Hepatocyte (in vitro differentiated cells): ENCODE results near the gene FBRSL1. TPM values are rescaled to one million over a fixed set of nuclear protein-coding genes. Genes with fewer than 3 reads are reported as not detected.

Source experiments
- DNase-seq: peaks from one replicate; pipeline ENCODE4 v3.0.0-alpha.2; 2016; ENCODE audit warnings: low spot score
- H2AFZ ChIP-seq: fragments of 200-600 bp; sonication (generic); 2 replicates; pipeline ENCODE4 v1.6.0; 2016; ENCODE audit warnings: antibody characterized with exemption, mild to moderate bottlenecking
- H3K27ac ChIP-seq: fragments of 200-600 bp; sonication (generic); 2 replicates; pipeline ENCODE4 v1.5.1; 2016; ENCODE audit warnings: mild to moderate bottlenecking
- H3K27me3 ChIP-seq: fragments of 200-600 bp; sonication (generic); 2 replicates; pipeline ENCODE4 v1.6.1; 2016
- H3K36me3 ChIP-seq: fragments of 200-600 bp; sonication (generic); replicated peaks from 2 replicates; pipeline ENCODE4 v1.5.1; 2016; ENCODE audit warnings: low read depth; ENCODE audit not compliant: insufficient read depth
- H3K4me1 ChIP-seq: fragments of 200-600 bp; sonication (generic); 2 replicates; pipeline ENCODE4 v1.5.1; 2016; ENCODE audit warnings: mild to moderate bottlenecking, moderate library complexity; ENCODE audit not compliant: insufficient read depth
- H3K4me2 ChIP-seq: fragments of 200-600 bp; sonication (generic); 2 replicates; pipeline ENCODE4 v1.6.0; 2016
- H3K4me3 ChIP-seq: fragments of 200-600 bp; sonication (generic); 2 replicates; pipeline ENCODE4 v1.5.1; 2016; ENCODE audit warnings: mild to moderate bottlenecking
- H3K79me2 ChIP-seq: fragments of 200-600 bp; sonication (generic); 2 replicates; pipeline ENCODE4 v1.6.0; 2017; ENCODE audit warnings: mild to moderate bottlenecking
- H3K9me2 ChIP-seq: fragments of 200-600 bp; sonication (generic); replicated peaks from 2 replicates; pipeline ENCODE4 v1.6.0; 2017; ENCODE audit warnings: mild to moderate bottlenecking; ENCODE audit not compliant: insufficient read depth
- H3K9me3 ChIP-seq: fragments of 200-600 bp; sonication (generic); 2 replicates; pipeline ENCODE4 v1.5.1; 2016; ENCODE audit warnings: low read depth, mild to moderate bottlenecking
- H4K20me1 ChIP-seq: fragments of 200-600 bp; sonication (generic); 2 replicates; pipeline ENCODE4 v1.6.0; 2016; ENCODE audit warnings: mild to moderate bottlenecking; ENCODE audit not compliant: insufficient read depth, poor library complexity, severe bottlenecking
- CTCF ChIP-seq: fragments of 200-600 bp; sonication (generic); IDR thresholded peaks from 2 replicates; pipeline ENCODE4 v1.5.1; 2016; ENCODE audit warnings: antibody characterized with exemption, mild to moderate bottlenecking; ENCODE audit not compliant: poor library complexity
- EZH2 ChIP-seq: fragments of 200-600 bp; sonication (generic); IDR thresholded peaks from 2 replicates; pipeline ENCODE4 v1.6.1; 2016; ENCODE audit warnings: antibody characterized with exemption, mild to moderate bottlenecking, borderline replicate concordance
- EZH2phosphoT487 ChIP-seq: fragments of 200-600 bp; sonication (generic); IDR thresholded peaks from one replicate; pipeline ENCODE4 v1.6.1; 2018; ENCODE audit warnings: antibody characterized with exemption, mild to moderate bottlenecking, low read depth, moderate library complexity; ENCODE audit not compliant: unreplicated experiment, severe bottlenecking
- WGBS: methylation state at CpG from one replicate; pipeline ENCODE4 v1.1.6; 2016; ENCODE audit warnings: low lambda C conversion rate; ENCODE audit errors: missing lambda C conversion rate; 5-methylcytosine and 5-hydroxymethylcytosine counted together
- polyA plus RNA-seq: library from polyadenylated mRNA; unstranded; fragments of >200 nt; fragmentation: Nextera tagmentation; extraction: Ambion mirVana; gene quantifications from 2 replicates; pipeline ENCODE4 v1.2.1, GENCODE V29; 2016
- total RNA-seq: library from RNA; depleted of rRNA; stranded (reverse); fragments of >200 nt; gene quantifications from 2 replicates; pipeline ENCODE4 v1.2.3, GENCODE V29; 2014

Gene FBRSL1
- total and polyA plus RNA-seq, 2 experiments from 2014 or later, result 18.5 to 61.1 TPM

- Histone ChIP-seq H3K9me3 (no peaks in the 10 kb centered on the region), H3K36me3 (no peaks in the 10 kb centered on the region), H3K9me2 (no peaks in the 10 kb centered on the region), H3K4me1 (no peaks in the 10 kb centered on the region), H3K4me2 (no peak overlapping the region), H4K20me1 (no peaks in the 10 kb centered on the region), H2AFZ (no peak overlapping the region), H3K4me3 (no peak overlapping the region), H3K27ac (no peak overlapping the region), H3K27me3 (peaks cover 10% of the 10 kb centered on the region), H3K79me2 (no peaks in the 10 kb centered on the region)
- 91% methylated on average over 5 of the region's 8 CpGs for WGBS
- no peak for DNase-seq
- TF ChIP-seq CTCF (no peak), EZH2phosphoT487 (no peak), EZH2 (no peak)
Measured at GRCh38 chr12:132458441-132458840, 31.5 kb upstream of the FBRSL1 start.

- no peak overlapping the region for H3K4me3 ChIP-seq
- peaks cover 10% of the 10 kb centered on the region for H3K27me3 ChIP-seq
- H3K4me2 ChIP-seq, result no peak overlapping the region
- H3K9me2 ChIP-seq, result no peaks in the 10 kb centered on the region
- H2AFZ ChIP-seq, result no peak overlapping the region
- 76% methylated on average over 28 of the region's 28 CpGs for WGBS
- H3K4me1 ChIP-seq, result no peaks in the 10 kb centered on the region
- H3K36me3 ChIP-seq, result no peaks in the 10 kb centered on the region
- TF ChIP-seq EZH2 (no peak), EZH2phosphoT487 (no peak), CTCF (no peak)
- no peaks in the 10 kb centered on the region for H3K9me3 ChIP-seq
- DNase-seq, result no peak
- no peaks in the 10 kb centered on the region for H3K79me2 ChIP-seq
- no peak overlapping the region for H3K27ac ChIP-seq
- H4K20me1 ChIP-seq, result no peaks in the 10 kb centered on the region
Measured at GRCh38 chr12:132458846-132459641, 30.9 kb upstream of the FBRSL1 start.

- Histone ChIP-seq H3K27me3 (peaks cover 10% of the 10 kb centered on the region), H3K27ac (no peak overlapping the region), H3K4me3 (no peak overlapping the region), H4K20me1 (no peaks in the 10 kb centered on the region), H3K9me3 (no peaks in the 10 kb centered on the region), H2AFZ (no peak overlapping the region), H3K4me2 (no peak overlapping the region), H3K36me3 (no peaks in the 10 kb centered on the region), H3K4me1 (peaks cover 4% of the 10 kb centered on the region), H3K9me2 (no peaks in the 10 kb centered on the region), H3K79me2 (no peaks in the 10 kb centered on the region)
- 78% methylated on average over 13 of the region's 13 CpGs for WGBS
- no peak for DNase-seq
- TF ChIP-seq EZH2phosphoT487 (no peak), CTCF (peak; percentile 13), EZH2 (no peak)
Measured at GRCh38 chr12:132460571-132460970, 29.4 kb upstream of the FBRSL1 start.
